Testis (tissue), 3 donors: ENCODE measurements around the gene TTLL12. TPM values are rescaled to one million over a fixed set of nuclear protein-coding genes. Genes with fewer than 3 reads are reported as not detected.

Experiments used
- DNase-seq: peaks from one replicate; pipeline ENCODE4 v3.0.0-alpha.2; 2019
- H3K27ac ChIP-seq, 2 donors: fragments of 200-600 bp; sonication (generic); one replicate each; pipeline ENCODE4 v1.5.1; 2019
- H3K27me3 ChIP-seq: fragments of 200-600 bp; sonication (generic); one replicate; pipeline ENCODE4 v1.5.1; 2019
- H3K36me3 ChIP-seq: fragments of 200-600 bp; sonication (generic); one replicate; pipeline ENCODE4 v1.5.1; 2017; ENCODE audit warnings: low read depth; ENCODE audit errors: missing control alignments
- H3K4me1 ChIP-seq: fragments of 200-600 bp; sonication (generic); one replicate; pipeline ENCODE4 v1.5.1; 2019
- H3K4me3 ChIP-seq, 2 donors: fragments of 200-600 bp; sonication (generic); one replicate each; pipeline ENCODE4 v1.5.1; 2017 to 2019
- H3K9me3 ChIP-seq: fragments of 200-600 bp; sonication (generic); one replicate; pipeline ENCODE4 v1.5.1; 2017
- CTCF ChIP-seq, 3 experiments: fragments of 450-650 bp in 2 of 3; fragments of 200-600 bp in 1 of 3; sonication (generic) in 1 of 3; IDR thresholded peaks; one replicate each; pipeline ENCODE4 v1.5.1; 2016 to 2019; ENCODE audit warnings: antibody characterized with exemption in 3 of 3, mild to moderate bottlenecking in 2 of 3, moderate library complexity in 1 of 3
- POLR2A ChIP-seq: fragments of 450-650 bp; IDR thresholded peaks from one replicate; pipeline ENCODE4 v1.6.1; 2017; ENCODE audit warnings: antibody characterized with exemption, mild to moderate bottlenecking, moderate library complexity
- WGBS, 2 donors: methylation state at CpG; one replicate each; pipeline ENCODE4 v1.1.5; 2018; 5-methylcytosine and 5-hydroxymethylcytosine counted together
- intact Hi-C: fragments of 100-400 bp; cut with DNase I; formaldehyde crosslinking; loops from one replicate; pipeline ENCODE4 v1.15.1; 2023; ENCODE audit warnings: low total_unique reads
- polyA plus RNA-seq: library from polyadenylated mRNA; stranded (reverse); fragments of 350-450 nt; fragmentation: Illumina TruSeq; extraction: RNeasy Lipid Tissue Mini Kit (QIAGEN cat#74804); gene quantifications from one replicate; pipeline ENCODE4 v1.2.3, GENCODE V29; 2014; ENCODE audit warnings: low read depth, low replicate concordance; ENCODE audit not compliant: insufficient read depth
- total RNA-seq, 2 donors: library from RNA; depleted of rRNA; stranded (reverse); fragments of >200 nt; gene quantifications; one replicate each; pipeline ENCODE4 v1.2.3, GENCODE V29; 2016

Gene TTLL12
- total and polyA plus RNA-seq, 3 donors from 2014 or later = 62.0 to 175 (median 111) TPM

GRCh38 chr22:43131773-43132501 is 55.0 kb downstream of the TTLL12 start:
- intact Hi-C loops = no loop called here
- 62 to 68% methylated on average over 17 of the region's 17 CpGs for WGBS, 2 donors
- TF ChIP-seq POLR2A (no peak), CTCF (IDR thresholded peaks at IDR 0.05) (no peak)

GRCh38 chr22:43129426-43130425 is 57.2 kb downstream of the TTLL12 start:
- Histone ChIP-seq H3K27ac (no peak overlapping the region), H3K4me3 (no peak overlapping the region), H3K9me3 (no peaks in the 10 kb centered on the region), H3K36me3 (no peaks in the 10 kb centered on the region), H3K27me3 (no peaks in the 10 kb centered on the region), H3K4me1 (peaks cover 11% of the 10 kb centered on the region)
- DNase-seq = no peak
- 61 to 73% methylated on average over 12 to 16 of the region's 16 CpGs for WGBS, 2 donors
- TF ChIP-seq POLR2A (no peak), CTCF (IDR thresholded peaks at IDR 0.05) (no peak)
- intact Hi-C loops = no loop called here

More at GRCh38 chr22:43131773-43132501, 55.0 kb downstream of the TTLL12 start:
- no peaks in the 10 kb centered on the region for H3K27me3 ChIP-seq
- DNase-seq = peak; percentile 34
- peaks cover 11% of the 10 kb centered on the region for H3K4me1 ChIP-seq
- H3K9me3 ChIP-seq = no peaks in the 10 kb centered on the region
- H3K36me3 ChIP-seq = no peaks in the 10 kb centered on the region
- H3K27ac ChIP-seq = peak overlapping the region in 1 of 2 donors; percentile 50
- no peak overlapping the region for H3K4me3 ChIP-seq

GRCh38 chr22:43128928-43129424 is 58.0 kb downstream of the TTLL12 start:
- Histone ChIP-seq H3K4me1 (peaks cover 11% of the 10 kb centered on the region), H3K36me3 (no peaks in the 10 kb centered on the region), H3K27me3 (no peaks in the 10 kb centered on the region), H3K9me3 (no peaks in the 10 kb centered on the region), H3K4me3 (no peak overlapping the region), H3K27ac (no peak overlapping the region)
- intact Hi-C loops = no loop called here
- TF ChIP-seq CTCF (IDR thresholded peaks at IDR 0.05) (no peak), POLR2A (no peak)
- WGBS, 2 donors = 65 to 72% methylated on average over 20 of the region's 20 CpGs
- no peak for DNase-seq

- Histone ChIP-seq H3K27me3 (no peaks in the 10 kb centered on the region), H3K4me3 (no peak overlapping the region), H3K27ac (no peak overlapping the region), H3K4me1 (peaks cover 11% of the 10 kb centered on the region), H3K9me3 (no peaks in the 10 kb centered on the region), H3K36me3 (no peaks in the 10 kb centered on the region)
- intact Hi-C loops = no loop called here
- 82 to 83% methylated on average over 7 to 13 of the region's 13 CpGs for WGBS, 2 donors
- TF ChIP-seq POLR2A (no peak), CTCF (IDR thresholded peaks at IDR 0.05) (no peak)
- DNase-seq = no peak
Measured at GRCh38 chr22:43128116-43128515, 58.8 kb downstream of the TTLL12 start.
